Fibroblast of skin of scalp (primary cell): Measurements from ENCODE around the gene ABHD10.
"Not testable (repeated sequence)": the region's sequence is repeated elsewhere in the genome, so short reads cannot be mapped to it uniquely, and the experiment has no call there.

Experiments
- DNase-seq: peaks from one replicate; pipeline ENCODE4 v3.0.0-alpha.2; 2013

Gene ABHD10

GRCh38 chr3:112034436-112034835 is 55.6 kb downstream of the ABHD10 start, which contains the start of gene TMPRSS7:
TMPRSS7 (plus strand) TSS chr3:112034736; CDS start chr3:112034846, 110 bp downstream.
- no peak for DNase-seq

- no peak for DNase-seq
These were observed 56.4 kb downstream of the ABHD10 start for GRCh38 chr3:112035241-112035640.

- not testable (repeated sequence) for DNase-seq
These were observed 58.4 kb downstream of the ABHD10 start for GRCh38 chr3:112037194-112037593.

GRCh38 chr3:112038863-112039262 is 60.0 kb downstream of the ABHD10 start:
- no peak for DNase-seq

GRCh38 chr3:112041321-112041720 is 62.5 kb downstream of the ABHD10 start:
- no peak for DNase-seq

GRCh38 chr3:112042842-112043280 is 64.0 kb downstream of the ABHD10 start:
- DNase-seq, result no peak
